CD14-positive monocyte (primary cell): ENCODE results near the gene SMAD6. TPM values are rescaled to one million over a fixed set of nuclear protein-coding genes. Genes with fewer than 3 reads are reported as not detected.

Source experiments
- DNase-seq, 3 donors: peaks; one replicate each; pipeline ENCODE4 v3.0.0-alpha.2; 2011 to 2022
- H2AFZ ChIP-seq: 2 replicates; pipeline ENCODE4 v1.6.0; 2012; ENCODE audit warnings: mild to moderate bottlenecking, low read depth, low read length, inconsistent platforms; ENCODE audit not compliant: insufficient read depth, poor library complexity, severe bottlenecking
- H3K27ac ChIP-seq, 2 donors: 1 replicate in 1 of 2; 2 replicates in 1 of 2; pipeline ENCODE4 v1.5.1; 2012 to 2013; ENCODE audit warnings: low read length in 2 of 2, control low read depth in 1 of 2, inconsistent platforms in 1 of 2, low read depth in 1 of 2, mild to moderate bottlenecking in 1 of 2
- H3K27me3 ChIP-seq, 2 donors: one replicate each; pipeline versions ENCODE4 v1.6.0 to v1.6.1; 2011 to 2013; ENCODE audit warnings: low read length in 2 of 2; ENCODE audit not compliant: control insufficient read depth in 2 of 2, insufficient read depth in 2 of 2
- H3K36me3 ChIP-seq, 2 donors: replicated peaks in 1 of 2; 1 replicate in 1 of 2; 2 replicates in 1 of 2; pipeline versions ENCODE4 v1.5.1 to v1.6.1; 2012 to 2013; ENCODE audit warnings: low read length in 2 of 2, control low read depth in 1 of 2, inconsistent platforms in 1 of 2, mild to moderate bottlenecking in 1 of 2; ENCODE audit not compliant: insufficient read depth in 2 of 2, control insufficient read depth in 1 of 2
- H3K4me1 ChIP-seq, 2 donors: 1 replicate in 1 of 2; 2 replicates in 1 of 2; pipeline versions ENCODE4 v1.5.1 to v1.6.1; 2012 to 2013; ENCODE audit warnings: low read length in 2 of 2, control low read depth in 1 of 2, inconsistent platforms in 1 of 2, mild to moderate bottlenecking in 1 of 2, moderate library complexity in 1 of 2; ENCODE audit not compliant: insufficient read depth in 2 of 2, control insufficient read depth in 1 of 2
- H3K4me2 ChIP-seq: replicated peaks from 2 replicates; pipeline ENCODE3; 2012; ENCODE audit warnings: low read length, moderate library complexity, mild to moderate bottlenecking; ENCODE audit not compliant: poor library complexity, severe bottlenecking; ENCODE audit errors: extremely low read depth
- H3K4me3 ChIP-seq, 3 experiments: fragments of 200-600 bp in 1 of 3; sonication (generic) in 1 of 3; replicated peaks in 1 of 3; 1 replicate in 2 of 3; 2 replicates in 1 of 3; pipeline ENCODE4 v1.5.1; 2011 to 2013; ENCODE audit warnings: low read length in 3 of 3, mild to moderate bottlenecking in 3 of 3, control low read depth in 2 of 3, low read depth in 2 of 3, inconsistent platforms in 1 of 3, moderate library complexity in 1 of 3
- H3K79me2 ChIP-seq: 2 replicates; pipeline ENCODE4 v1.6.0; 2012; ENCODE audit warnings: mild to moderate bottlenecking, control low read depth, inconsistent platforms, low read length, moderate library complexity; ENCODE audit not compliant: insufficient read depth
- H3K9ac ChIP-seq: 2 replicates; pipeline ENCODE4 v1.6.0; 2017; ENCODE audit warnings: low read length, mild to moderate bottlenecking; ENCODE audit not compliant: insufficient read depth, poor library complexity, severe bottlenecking
- H3K9me3 ChIP-seq, 2 donors: replicated peaks in 1 of 2; 1 replicate in 1 of 2; 2 replicates in 1 of 2; pipeline versions ENCODE4 v1.5.1 to v1.6.1; 2012 to 2013; ENCODE audit warnings: low read length in 2 of 2, control low read depth in 1 of 2; ENCODE audit not compliant: control insufficient read depth in 1 of 2, insufficient read depth in 1 of 2
- H4K20me1 ChIP-seq: 2 replicates; pipeline ENCODE4 v1.6.0; 2012; ENCODE audit warnings: mild to moderate bottlenecking, low read length, control low read depth, moderate library complexity; ENCODE audit not compliant: insufficient read depth
- H3K27ac Mint-ChIP-seq, 7 donors: one replicate each; pipeline ENCODE4 v1.8.0; 2020; ENCODE audit warnings: mild to moderate bottlenecking in 7 of 7, mixed read lengths in 7 of 7, moderate library complexity in 6 of 7, inconsistent platforms in 2 of 7
- H3K27me3 Mint-ChIP-seq, 3 donors: one replicate each; pipeline ENCODE4 v1.8.0; 2021 to 2022; ENCODE audit warnings: low read depth in 3 of 3, mild to moderate bottlenecking in 3 of 3, mixed read lengths in 3 of 3, moderate library complexity in 3 of 3, inconsistent platforms in 1 of 3
- H3K36me3 Mint-ChIP-seq, 2 donors: one replicate each; pipeline ENCODE4 v1.8.0; 2020; ENCODE audit warnings: mixed read lengths in 2 of 2, inconsistent platforms in 1 of 2, mild to moderate bottlenecking in 1 of 2
- H3K4me1 Mint-ChIP-seq: one replicate; pipeline ENCODE4 v1.8.0; 2020; ENCODE audit warnings: mild to moderate bottlenecking, mixed read lengths
- H3K4me3 Mint-ChIP-seq, 2 donors: one replicate each; pipeline ENCODE4 v1.8.0; 2020; ENCODE audit warnings: mild to moderate bottlenecking in 2 of 2, mixed read lengths in 2 of 2, moderate library complexity in 1 of 2
- H3K9me3 Mint-ChIP-seq, 7 donors: one replicate each; pipeline ENCODE4 v1.8.0; 2020 to 2022; ENCODE audit warnings: mixed read lengths in 7 of 7, mild to moderate bottlenecking in 6 of 7, moderate library complexity in 6 of 7, inconsistent platforms in 2 of 7
- CTCF ChIP-seq: fragments of 200-600 bp; IDR thresholded peaks from one replicate; pipeline ENCODE4 v1.8.0; 2022; ENCODE audit warnings: antibody characterized with exemption, mild to moderate bottlenecking
- WGBS: methylation state at CpG from one replicate; pipeline ENCODE4 v1.1.5; 2013; ENCODE audit warnings: missing lambda C conversion rate; ENCODE audit not compliant: insufficient coverage; 5-methylcytosine and 5-hydroxymethylcytosine counted together
- intact Hi-C, 2 donors: fragments of 100-400 bp; cut with micrococcal nuclease; formaldehyde crosslinking; loops; one replicate each; pipeline versions ENCODE4 v1.15.0 to v1.15.1; 2023
- polyA plus RNA-seq, 3 donors: library from polyadenylated mRNA; depleted of rRNA in 1 of 3; unstranded in 2 of 3; stranded (reverse) in 1 of 3; fragments of 300-500 nt in 2 of 3; fragments of >200 nt in 1 of 3; fragmentation: Illumina TruSeq in 2 of 3; gene quantifications; 1 replicate in 2 of 3; 2 replicates in 1 of 3; pipeline ENCODE4 v1.2.3, GENCODE V29; 2012 to 2021

The SMAD6 gene
- polyA plus RNA-seq, 3 donors: 0.31 TPM; not detected in 2

DNA sequence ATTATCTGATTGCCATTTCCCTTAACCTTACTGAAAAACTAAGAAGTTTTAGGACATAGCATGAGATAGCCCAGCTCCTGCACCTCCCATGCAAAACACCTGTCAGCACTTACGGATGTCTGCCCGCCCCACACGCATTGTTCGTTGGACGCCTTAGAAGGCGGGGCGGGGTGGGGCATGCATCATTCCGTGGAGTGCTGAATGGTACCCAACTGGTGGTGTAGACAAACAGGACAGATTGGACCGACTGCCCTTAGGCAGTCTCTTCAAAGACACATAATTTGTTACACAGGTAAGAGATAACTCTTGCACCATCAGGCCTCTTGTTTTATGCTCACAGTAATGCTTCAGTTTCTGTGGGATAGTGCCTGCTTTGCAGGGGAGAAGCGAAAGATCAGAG is 93.8 kb downstream of the SMAD6 start:
- no peak overlapping the region for H2AFZ ChIP-seq
- no peak for TF ChIP-seq CTCF
- H3K36me3 ChIP-seq: no peaks in the 10 kb centered on the region
- Mint-ChIP-seq H3K27ac (no peak overlapping the region), H3K36me3 (no peaks in the 10 kb centered on the region), H3K4me3 (no peak overlapping the region), H3K4me1 (no peaks in the 10 kb centered on the region), H3K9me3 (peaks cover 0 to 3% (median 1%) of the 10 kb centered on the region in 7 donors), H3K27me3 (peaks cover 2 to 8% (median 3%) of the 10 kb centered on the region in 3 donors)
- H3K4me3 ChIP-seq: no peak overlapping the region
- no peaks in the 10 kb centered on the region for H4K20me1 ChIP-seq
- intact Hi-C loops: no loop called here
- no peak overlapping the region for H3K9ac ChIP-seq
- no peak overlapping the region for H3K27ac ChIP-seq
- 96% methylated on average over 9 of the region's 10 CpGs for WGBS
- no peaks in the 10 kb centered on the region for H3K4me1 ChIP-seq
- H3K4me2 ChIP-seq: no peak overlapping the region
- H3K9me3 ChIP-seq: no peaks in the 10 kb centered on the region
- no peak for DNase-seq
- no peaks in the 10 kb centered on the region for H3K79me2 ChIP-seq
- no peaks in the 10 kb centered on the region for H3K27me3 ChIP-seq

- Histone ChIP-seq H3K9ac (no peak overlapping the region), H3K79me2 (no peaks in the 10 kb centered on the region), H3K9me3 (no peaks in the 10 kb centered on the region), H3K27me3 (no peaks in the 10 kb centered on the region), H3K4me3 (no peak overlapping the region), H2AFZ (no peak overlapping the region), H3K4me2 (no peak overlapping the region), H4K20me1 (no peaks in the 10 kb centered on the region), H3K36me3 (no peaks in the 10 kb centered on the region), H3K27ac (no peak overlapping the region), H3K4me1 (no peaks in the 10 kb centered on the region)
- Mint-ChIP-seq H3K9me3 (peaks cover 0 to 3% (median 0%) of the 10 kb centered on the region in 7 donors), H3K27me3 (peaks cover 2 to 6% (median 3%) of the 10 kb centered on the region in 3 donors), H3K4me3 (no peak overlapping the region), H3K36me3 (no peaks in the 10 kb centered on the region), H3K4me1 (no peaks in the 10 kb centered on the region), H3K27ac (peak overlapping the region in 1 of 7 donors; percentile 54)
- 86% methylated on average over 1 of the region's 1 CpG for WGBS
- DNase-seq: no peak
- no peak for TF ChIP-seq CTCF
- intact Hi-C loops: no loop called here
Measured at GRCh38 chr15:66796343-66796742, 94.3 kb downstream of the SMAD6 start.
